A375 (cell line): Measurements from ENCODE around the gene DHX16. TPM values are rescaled to one million over a fixed set of nuclear protein-coding genes. Genes with fewer than 3 reads are reported as not detected.

Source experiments
- total RNA-seq: library from RNA; depleted of rRNA; stranded (reverse); fragments of >200 nt; shearing (Covaris generic); gene quantifications from 2 replicates; pipeline ENCODE4 v1.2.3, GENCODE V29; 2014; rRNA removed

The DHX16 gene
- total RNA-seq = 41.0 and 53.8 TPM in 2 replicates

GRCh38 chr6:30672445-30673253 is at the start of gene DHX16:
Gene DHX16 (minus strand): TSS chr6:30673006. CDS start chr6:30672841, 165 bp downstream.

GRCh38 chr6:30719791-30720737 is 47.3 kb upstream of the DHX16 start, which contains the start of gene TUBB:
Gene TUBB (plus strand): TSS chr6:30720352. CDS start chr6:30720507, 155 bp downstream.

GRCh38 chr6:30717129-30717844 is 44.5 kb upstream of the DHX16 start, which contains the start of gene MDC1:
Gene MDC1 (minus strand): TSS chr6:30717281. CDS start chr6:30715175, 2,106 bp downstream.

GRCh38 chr6:30690403-30691207 is 17.8 kb upstream of the DHX16 start, which contains the start of gene NRM:
Gene NRM (minus strand): TSS chr6:30690984. CDS start chr6:30690974, 10 bp downstream.

GRCh38 chr6:30686009-30686907 is 13.5 kb upstream of the DHX16 start, which contains the start of gene PPP1R18:
Gene PPP1R18 (minus strand): TSS chr6:30686645. CDS start chr6:30686018, 627 bp downstream.

GRCh38 chr6:30646450-30647241 is 26.2 kb downstream of the DHX16 start, which contains the start of gene C6orf136:
Gene C6orf136 (plus strand): TSS chr6:30647133. CDS start chr6:30647232, 99 bp downstream.

GRCh38 chr6:30626484-30627366 is 46.1 kb downstream of the DHX16 start, which contains the start of gene ATAT1:
Gene ATAT1 (plus strand): TSS chr6:30626874.

GRCh38 chr6:30617565-30618269 is 55.1 kb downstream of the DHX16 start, which contains the start of gene MRPS18B:
Gene MRPS18B (plus strand): TSS chr6:30617840. CDS start chr6:30617866, 26 bp downstream.

GRCh38 chr6:30616811-30617564 is 55.8 kb downstream of the DHX16 start, which contains the start of gene PPP1R10:
Gene PPP1R10 (minus strand): TSS chr6:30617243. CDS start chr6:30609944, 7,299 bp downstream.

Other genes starting within 250 kb of the DHX16 start
- gene HLA-E, start 183.5 kb downstream of the DHX16 start, total RNA-seq = 116 and 124 TPM in 2 replicates
- 27.1 and 37.5 TPM in 2 replicates for gene GNL1, start 116.5 kb downstream of the DHX16 start, total RNA-seq
- 9.2 and 15.1 TPM in 2 replicates for gene PRR3, start 115.7 kb downstream of the DHX16 start, total RNA-seq
- gene ABCF1, start 101.6 kb downstream of the DHX16 start, total RNA-seq = 55.0 and 64.6 TPM in 2 replicates
- gene PPP1R10, start 55.8 kb downstream of the DHX16 start, total RNA-seq = 30.4 and 33.8 TPM in 2 replicates
- gene MRPS18B, start 55.2 kb downstream of the DHX16 start, total RNA-seq = 50.3 and 57.9 TPM in 2 replicates
- gene ATAT1, start 46.1 kb downstream of the DHX16 start, total RNA-seq = 4.8 and 5.5 TPM in 2 replicates
- gene C6orf136, start 25.9 kb downstream of the DHX16 start, total RNA-seq = 2.6 and 4.3 TPM in 2 replicates
- 43.3 and 52.6 TPM in 2 replicates for gene PPP1R18, start 13.6 kb upstream of the DHX16 start, total RNA-seq
- 5.7 and 7.7 TPM in 2 replicates for gene NRM, start 18.0 kb upstream of the DHX16 start, total RNA-seq
- 7.2 and 10.0 TPM in 2 replicates for gene MDC1, start 44.3 kb upstream of the DHX16 start, total RNA-seq
- gene TUBB, start 47.3 kb upstream of the DHX16 start, total RNA-seq = 662 and 749 TPM in 2 replicates
- gene FLOT1, start 69.7 kb upstream of the DHX16 start, total RNA-seq = 72.6 and 83.5 TPM in 2 replicates
- gene IER3, start 71.5 kb upstream of the DHX16 start, total RNA-seq = 799 and 821 TPM in 2 replicates
- 67.4 and 78.5 TPM in 2 replicates for gene DDR1, start 211.5 kb upstream of the DHX16 start, total RNA-seq
- gene GTF2H4, start 235.2 kb upstream of the DHX16 start, total RNA-seq = 8.3 and 12.6 TPM in 2 replicates
- gene VARS2, start 241.2 kb upstream of the DHX16 start, total RNA-seq = 25.2 and 25.5 TPM in 2 replicates